HG03460 (cell line): ENCODE data around the gene GPC5.
"Not testable (repeated sequence)": the region's sequence is repeated elsewhere in the genome, so short reads cannot be mapped to it uniquely, and the experiment has no call there.

Experiments used
- ATAC-seq: cut with Tn5 transposase; IDR thresholded peaks from one replicate; pipeline ENCODE4 v1.9.1; 2021; ENCODE audit not compliant: unreplicated experiment

GPC5 gene

DNA sequence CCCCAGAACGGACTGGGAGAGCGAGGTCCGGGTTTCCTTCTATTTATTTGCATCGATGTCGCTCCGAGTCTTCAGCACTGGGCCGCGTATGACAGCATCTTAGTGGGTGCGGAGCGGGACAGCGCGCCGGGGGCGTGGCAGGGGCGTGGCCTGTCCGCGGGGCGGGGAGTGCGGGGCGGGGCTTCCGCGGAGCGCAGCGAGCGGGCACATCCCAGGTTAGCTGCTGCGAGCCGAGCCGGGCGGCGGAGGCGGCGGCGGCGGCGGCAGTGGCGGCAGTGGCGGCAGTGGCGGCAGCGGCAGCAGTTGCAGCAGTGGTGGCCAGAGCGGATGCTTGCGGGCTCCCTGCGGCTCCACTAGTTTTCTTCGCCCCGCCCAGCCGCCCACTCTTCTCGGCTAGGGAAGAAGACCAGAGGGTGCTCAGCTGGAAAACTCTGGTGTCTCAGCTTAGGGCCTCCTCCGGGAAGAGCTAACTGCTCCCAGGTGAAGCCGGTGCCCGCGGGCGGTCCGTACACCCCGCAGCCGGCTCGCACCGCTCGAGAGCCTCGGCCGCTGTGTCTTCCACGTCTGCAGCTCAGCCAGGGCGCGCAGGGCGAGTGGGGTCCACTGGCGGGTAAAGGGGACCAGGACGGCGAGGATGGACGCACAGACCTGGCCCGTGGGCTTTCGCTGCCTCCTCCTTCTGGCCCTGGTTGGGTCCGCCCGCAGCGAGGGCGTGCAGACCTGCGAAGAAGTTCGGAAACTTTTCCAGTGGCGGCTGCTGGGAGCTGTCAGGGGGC lies at the start of gene GPC5:
Gene GPC5, plus strand, starts transcription at position 209 of the 776 bp plus-strand sequence.
- ATAC-seq: peak; percentile 97

DNA sequence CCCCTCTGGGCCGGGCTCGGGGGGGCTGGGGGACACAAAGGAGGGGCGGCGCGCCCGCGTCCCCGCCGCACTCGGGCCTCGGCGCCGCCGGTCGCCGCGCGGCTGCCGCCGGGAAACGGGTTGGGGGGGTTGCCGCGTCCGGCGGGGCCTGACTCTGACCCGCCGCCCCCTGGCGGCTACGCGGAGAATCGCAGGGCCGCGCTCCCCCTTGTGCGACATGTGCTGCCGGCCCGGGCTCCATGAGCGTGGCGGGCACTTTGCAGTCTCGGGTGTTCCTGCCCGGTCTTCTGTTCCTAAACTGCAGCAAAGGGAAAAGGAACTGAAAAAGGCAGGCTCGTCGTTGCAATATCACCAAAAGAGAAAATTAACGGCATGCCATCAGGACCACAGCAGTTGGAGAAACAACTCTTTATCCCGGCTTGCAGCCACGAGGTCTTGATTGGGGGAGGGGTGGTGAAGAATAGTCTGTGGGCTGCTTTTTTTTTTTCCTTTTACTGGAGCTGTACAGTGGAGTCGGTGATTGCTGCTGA lies 49.5 kb upstream of the GPC5 start:
- ATAC-seq: peak; percentile 48

DNA sequence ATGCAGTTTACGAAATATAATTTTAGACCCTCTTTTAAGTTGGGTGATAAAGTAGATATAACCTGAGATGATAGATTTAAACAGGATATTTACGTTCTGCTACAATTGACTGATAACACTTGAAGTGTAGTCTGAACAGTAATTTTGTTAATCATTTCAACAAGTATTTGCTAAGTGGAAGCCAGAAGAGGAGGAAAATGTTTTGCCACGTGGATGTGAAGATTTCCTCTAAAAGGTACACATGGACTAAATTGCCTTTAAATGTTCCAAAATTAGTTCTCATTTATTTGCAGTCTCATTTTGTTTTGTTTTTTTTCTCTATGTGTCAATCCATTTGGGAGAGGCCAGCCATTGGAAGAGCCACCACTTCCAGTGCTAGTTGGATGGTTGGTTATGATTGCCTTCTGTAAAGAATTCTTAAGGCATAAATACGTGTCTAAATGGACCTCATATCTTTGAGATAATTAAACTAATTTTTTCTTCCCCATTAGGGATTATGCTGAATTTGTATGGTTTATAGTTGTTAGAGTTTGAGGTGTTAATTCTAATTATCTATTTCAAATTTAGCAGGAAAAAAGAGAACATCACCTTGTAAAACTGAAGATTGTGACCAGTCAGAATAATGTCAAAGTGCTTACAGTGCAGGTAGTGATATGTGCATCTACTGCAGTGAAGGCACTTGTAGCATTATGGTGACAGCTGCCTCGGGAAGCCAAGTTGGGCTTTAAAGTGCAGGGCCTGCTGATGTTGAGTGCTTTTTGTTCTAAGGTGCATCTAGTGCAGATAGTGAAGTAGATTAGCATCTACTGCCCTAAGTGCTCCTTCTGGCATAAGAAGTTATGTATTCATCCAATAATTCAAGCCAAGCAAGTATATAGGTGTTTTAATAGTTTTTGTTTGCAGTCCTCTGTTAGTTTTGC lies 48.2 kb upstream of the GPC5 start:
- ATAC-seq: no peak

DNA sequence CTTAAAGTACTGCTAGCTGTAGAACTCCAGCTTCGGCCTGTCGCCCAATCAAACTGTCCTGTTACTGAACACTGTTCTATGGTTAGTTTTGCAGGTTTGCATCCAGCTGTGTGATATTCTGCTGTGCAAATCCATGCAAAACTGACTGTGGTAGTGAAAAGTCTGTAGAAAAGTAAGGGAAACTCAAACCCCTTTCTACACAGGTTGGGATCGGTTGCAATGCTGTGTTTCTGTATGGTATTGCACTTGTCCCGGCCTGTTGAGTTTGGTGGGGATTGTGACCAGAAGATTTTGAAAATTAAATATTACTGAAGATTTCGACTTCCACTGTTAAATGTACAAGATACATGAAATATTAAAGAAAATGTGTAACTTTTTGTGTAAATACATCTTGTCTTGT lies 47.3 kb upstream of the GPC5 start:
- no peak for ATAC-seq

DNA sequence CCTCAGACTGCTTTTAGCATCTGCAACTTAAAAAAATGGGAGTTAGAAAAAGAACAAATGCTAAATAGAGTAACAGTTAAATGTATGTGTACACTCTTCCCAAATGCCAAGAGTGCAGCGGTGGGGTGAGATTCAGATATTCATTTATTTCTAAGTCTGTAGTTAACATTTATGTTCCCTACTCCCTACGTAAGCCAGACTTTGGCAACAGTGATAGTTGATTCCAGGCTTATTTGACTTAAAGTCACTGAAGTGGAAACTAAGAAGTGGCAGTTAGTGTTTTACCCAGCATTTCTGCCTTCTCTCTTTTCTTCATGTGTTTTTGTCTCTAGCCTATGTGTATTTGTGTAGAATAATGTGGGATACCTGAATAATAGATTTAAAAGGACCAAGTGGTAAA lies 46.4 kb upstream of the GPC5 start:
- no peak for ATAC-seq

DNA sequence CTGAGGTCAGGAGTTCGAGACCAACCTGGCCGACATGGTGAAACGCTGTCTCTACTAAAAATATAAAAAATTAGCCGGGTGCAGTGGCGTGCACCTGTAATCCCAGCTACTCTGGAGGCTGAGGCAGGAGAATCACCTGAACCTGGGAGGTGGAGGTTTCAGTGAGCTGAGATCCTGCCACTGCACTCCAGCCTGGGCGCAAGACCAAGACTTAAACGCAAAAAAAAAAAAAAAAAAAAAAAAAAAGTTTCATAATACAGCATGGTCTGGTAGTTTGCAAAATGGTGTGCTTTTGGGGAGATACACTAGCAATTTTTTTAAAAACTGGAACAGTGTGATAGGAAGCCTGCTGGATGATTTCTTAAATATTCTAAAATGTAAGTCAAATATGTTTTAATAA lies 45.5 kb upstream of the GPC5 start:
- not testable (repeated sequence) for ATAC-seq

DNA sequence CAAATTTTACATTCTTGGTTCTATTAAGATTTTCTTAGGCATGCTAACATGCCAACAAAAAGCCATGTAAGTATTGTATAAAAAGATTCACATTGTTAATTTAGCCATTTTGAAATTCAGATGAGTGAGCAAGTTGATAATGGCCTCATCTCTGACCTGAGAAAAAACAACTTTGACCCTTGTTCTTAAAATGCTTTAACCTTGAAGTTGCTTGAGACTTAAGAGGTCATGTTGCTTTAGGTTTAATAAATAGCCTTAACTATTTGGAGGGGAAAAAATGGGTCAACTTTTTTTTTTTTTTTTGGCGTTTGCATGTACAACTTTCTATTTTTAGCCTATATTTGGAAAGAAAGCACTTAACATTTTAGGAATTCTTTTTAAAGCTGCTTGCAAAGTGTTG lies 44.9 kb upstream of the GPC5 start:
- ATAC-seq: no peak

DNA sequence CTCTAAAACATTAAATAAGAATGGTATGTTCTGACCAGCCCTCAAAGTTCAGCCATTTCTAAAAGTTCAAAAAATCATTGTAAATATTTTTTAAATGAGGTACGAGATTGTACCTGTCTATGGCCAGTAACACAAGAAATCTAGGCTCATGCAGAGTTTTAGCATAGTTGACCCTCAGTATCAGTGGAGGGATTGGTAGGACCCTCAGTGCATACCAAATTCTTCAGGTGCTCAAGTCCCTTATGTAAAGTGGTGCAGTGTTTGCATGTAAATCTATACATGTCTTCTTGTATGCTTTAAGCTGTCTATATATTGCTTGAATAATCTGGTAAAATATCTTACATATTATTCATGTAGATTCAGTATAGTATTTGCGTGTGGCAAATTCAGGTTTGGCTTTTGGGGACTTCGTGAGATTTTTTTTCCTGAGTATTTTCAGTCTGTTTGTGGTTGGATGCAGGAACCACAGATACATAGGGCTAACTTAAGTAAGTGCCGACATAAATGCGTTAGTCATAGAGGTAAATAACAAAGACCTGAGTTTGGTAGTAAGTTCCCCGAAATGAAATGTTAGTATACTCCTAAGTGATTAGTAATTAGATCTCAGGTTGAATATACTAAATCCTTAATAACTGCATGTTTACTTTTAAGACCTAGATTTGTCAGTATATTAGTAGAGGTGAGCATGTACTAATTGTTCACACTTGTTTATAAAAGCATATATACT lies 43.2 kb upstream of the GPC5 start:
- ATAC-seq: no peak

DNA sequence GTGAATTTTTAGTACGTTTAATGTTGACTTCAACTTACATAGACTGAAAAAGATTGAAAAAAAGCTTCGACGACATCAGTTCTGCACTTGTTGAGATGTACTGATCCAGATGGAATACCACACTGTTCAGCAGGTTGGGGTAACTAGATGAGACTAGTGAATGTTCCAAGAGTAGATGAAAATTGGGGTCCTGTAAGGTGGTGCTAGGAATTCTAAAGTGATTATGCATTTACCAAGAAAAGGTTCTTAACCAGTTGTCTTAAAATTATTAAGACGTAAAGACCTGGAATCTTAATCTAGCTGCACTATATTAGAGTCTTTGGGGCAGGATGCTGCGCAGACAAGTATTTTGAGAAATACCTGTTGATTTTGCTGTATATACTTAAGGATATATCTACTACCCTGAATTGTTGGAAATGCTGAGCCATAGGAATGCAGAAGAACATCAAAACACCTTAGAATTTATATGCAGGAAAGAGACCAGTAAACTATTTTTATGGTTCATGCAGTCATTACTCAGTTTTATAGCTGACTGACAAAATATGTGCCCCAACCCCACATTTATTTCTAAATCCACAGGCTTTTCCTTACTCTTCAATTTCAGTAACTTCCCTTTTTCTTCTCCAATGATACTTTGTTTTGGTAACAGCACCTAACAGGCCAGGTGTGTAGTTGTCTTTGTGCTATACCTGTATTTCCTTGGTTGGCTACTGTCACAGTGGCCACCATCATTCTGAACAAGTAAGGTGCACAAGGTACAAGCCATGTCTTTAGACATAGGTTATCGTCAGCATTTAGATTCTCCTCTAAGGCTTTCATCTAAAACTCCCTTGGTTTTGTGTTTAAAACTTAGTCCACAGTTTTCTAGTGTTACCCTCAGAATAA lies 42.4 kb upstream of the GPC5 start:
- ATAC-seq: no peak

DNA sequence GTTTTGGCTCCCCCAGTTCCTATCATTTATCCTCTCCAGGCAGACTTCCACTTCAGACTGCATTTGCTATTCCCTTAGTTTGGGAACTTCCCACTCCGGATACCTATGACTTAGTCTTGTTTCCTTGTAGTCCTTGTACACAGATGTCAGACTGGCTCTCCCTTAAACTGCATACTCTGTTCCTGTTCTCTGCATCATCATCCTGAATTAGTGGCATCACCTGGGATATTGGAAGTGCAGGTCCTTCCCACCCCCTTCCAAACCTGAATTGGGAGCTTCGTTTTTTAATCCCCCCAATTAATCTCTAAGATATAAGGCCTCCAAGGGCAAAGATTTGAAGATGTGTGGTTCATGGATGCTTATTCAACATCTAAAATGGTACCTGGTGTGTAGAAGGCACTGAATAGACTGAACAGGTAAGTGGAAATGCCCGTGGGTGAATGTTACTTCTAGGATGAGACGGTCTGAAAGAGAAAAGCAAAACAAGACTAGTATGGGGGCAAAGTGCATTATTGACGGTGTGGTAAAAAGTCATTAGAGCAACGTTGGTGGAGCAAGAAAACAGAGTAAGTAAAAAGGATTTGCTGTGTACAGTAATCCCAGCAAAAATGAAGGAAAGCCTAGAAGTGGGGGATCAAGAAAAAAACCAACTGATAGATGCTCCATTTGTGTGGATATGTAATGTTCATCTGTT lies 41.4 kb upstream of the GPC5 start:
- no peak for ATAC-seq

DNA sequence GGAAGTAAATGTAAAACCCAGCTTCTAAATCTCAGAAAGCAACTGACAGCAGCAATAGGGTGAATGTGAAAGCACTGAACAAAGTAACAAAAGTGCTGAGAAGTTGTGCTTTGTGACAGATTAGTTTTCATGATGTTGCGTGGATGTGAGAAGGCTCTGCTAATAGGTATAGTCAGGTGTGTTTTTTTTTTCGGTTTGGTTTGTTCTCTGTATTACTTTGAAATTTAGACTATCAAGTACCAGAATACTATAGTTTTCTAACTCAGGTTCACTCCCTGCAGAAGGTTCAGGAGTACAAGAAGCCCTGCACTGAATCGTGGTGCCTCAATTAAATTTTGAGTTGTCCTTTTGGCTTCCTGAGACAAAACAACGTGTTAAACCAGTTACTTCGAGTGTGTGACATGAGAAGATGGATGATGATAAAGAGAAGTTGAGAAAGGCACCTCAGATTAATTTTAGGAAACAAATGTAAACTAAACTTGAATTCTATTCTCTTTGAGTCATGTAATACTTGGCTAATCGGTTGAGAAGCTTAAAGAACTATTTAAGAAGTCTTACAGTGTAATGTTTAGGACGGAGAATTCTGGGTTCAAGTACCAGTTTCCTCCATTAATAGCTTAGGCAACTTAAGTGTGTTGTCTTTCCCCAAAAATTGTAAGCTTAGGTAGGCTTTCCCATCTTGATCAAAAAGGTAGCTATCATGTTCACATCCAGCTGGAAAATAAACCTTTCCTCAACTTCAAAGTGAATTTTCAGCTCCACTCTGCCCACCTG lies 40.6 kb upstream of the GPC5 start:
- ATAC-seq: no peak

DNA sequence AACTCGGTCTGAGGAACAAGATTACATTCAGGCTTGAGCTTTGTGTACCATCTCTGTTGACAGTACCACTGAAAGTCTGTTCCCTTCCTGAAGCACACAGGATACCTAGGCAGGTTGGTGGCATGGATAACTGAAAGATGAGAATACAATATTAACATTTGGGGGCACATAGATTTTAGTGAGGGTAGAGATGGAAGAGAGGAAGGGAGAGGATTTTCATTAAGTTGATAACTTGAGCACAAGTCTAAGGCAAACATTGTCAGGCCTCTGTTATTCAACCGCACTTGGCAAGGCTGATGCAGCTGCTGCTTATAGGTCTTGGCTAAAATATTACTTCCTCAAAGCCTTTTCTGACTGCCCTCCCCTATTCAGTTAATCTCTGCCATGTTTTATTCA lies 40.0 kb upstream of the GPC5 start:
- no peak for ATAC-seq

DNA sequence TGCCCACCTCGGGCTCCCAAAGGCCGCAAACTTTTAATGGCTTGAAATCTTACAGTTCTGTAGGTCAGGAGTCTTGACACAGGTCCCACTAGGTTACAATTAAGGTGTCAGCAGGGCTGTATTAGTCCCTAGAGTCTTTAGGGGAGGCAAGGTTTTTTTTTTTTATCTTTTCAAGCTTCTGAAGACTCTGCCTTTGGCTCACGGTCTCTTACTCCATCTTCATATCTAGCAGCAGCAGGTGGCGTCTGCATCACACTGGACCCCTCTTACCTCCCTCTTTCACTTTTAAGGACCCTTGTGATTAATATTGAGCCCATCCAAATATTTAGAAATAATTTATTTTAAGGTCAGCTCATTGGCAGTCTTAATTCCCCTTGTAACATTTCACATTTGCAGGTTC lies 39.3 kb upstream of the GPC5 start:
- no peak for ATAC-seq

DNA sequence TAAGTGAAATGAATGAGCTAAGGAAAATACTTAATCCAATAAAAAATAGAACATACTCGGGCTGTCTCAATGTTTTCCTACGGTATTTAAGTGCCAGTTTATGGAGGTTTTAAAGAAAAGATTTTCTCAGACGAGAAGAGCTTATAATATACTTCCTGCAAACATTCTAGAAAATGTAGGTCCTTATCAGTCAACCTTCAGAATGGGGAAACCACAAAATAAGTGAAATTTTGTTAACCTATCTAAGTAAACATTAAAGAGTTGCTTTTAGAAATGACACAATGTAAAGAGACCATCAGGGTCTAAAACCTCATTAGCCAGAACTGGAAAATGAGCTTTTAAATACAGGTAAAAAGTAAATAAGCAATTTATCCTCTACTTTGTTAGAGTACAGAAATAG lies 38.8 kb upstream of the GPC5 start:
- ATAC-seq: no peak

DNA sequence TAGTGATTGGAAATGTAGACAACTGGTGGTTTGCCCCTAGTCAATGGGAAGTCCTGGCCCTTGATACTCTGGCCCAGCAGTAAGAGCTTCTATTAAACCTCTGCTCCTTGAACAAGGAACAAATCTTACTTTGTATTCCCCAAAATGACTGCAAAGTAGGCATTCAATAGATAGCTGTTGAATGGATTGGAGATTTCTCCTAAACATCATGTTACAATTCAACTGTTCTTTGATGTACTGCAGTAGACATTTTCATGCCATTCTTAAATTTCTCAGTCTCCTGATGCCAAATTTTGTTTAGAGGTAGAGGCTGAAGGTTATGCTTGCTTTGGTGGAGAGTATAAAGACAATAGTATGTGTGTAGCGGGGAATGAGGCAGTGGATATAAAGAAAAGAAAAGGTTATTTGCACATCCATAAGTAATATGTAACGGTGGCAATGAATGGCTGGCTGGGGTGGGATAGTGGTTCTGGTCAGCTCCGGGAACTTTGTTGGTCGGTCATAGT lies 38.1 kb upstream of the GPC5 start:
- no peak for ATAC-seq

DNA sequence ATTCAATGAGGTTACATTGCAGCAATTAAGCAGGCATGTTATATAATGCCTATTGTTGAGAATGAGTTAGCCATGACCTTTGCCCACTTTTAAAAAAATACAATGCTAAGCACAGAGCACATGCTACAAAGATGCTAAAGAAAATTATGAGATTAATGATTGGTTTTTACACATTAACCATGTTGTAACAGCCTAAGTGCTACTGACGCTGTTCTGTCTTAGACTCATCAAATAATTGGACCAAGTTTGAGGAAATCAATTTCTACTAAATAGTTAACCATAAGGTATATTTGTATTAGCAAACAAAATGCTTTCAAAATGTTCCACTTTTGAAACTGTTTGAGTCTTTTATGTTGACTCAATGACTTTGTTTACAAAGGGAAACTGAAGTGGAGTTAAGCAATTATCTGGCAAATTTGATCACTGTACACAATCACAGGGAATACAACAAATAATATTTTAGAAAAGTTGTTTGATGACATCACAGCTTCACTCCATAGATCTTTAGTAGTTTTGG lies 36.6 kb upstream of the GPC5 start:
- ATAC-seq: no peak

DNA sequence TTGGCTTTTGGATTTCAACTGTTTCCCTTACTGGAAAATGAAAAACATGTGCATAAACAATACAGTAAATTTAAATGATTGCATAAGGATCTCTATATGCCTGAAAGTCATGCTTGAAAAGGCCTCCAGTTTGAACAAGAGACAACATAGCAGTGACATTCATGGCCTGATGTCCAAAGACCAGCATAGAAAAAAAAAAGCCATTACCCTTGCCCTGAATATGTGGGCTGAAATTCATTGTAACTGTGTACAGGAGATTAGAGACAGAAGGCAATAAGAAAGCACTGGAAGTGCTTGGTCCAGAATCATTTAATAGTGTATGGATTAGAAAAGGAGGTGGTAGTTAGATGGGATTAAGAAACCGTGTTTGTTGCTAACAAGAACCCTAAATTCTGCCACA lies 35.5 kb upstream of the GPC5 start:
- ATAC-seq: no peak

DNA sequence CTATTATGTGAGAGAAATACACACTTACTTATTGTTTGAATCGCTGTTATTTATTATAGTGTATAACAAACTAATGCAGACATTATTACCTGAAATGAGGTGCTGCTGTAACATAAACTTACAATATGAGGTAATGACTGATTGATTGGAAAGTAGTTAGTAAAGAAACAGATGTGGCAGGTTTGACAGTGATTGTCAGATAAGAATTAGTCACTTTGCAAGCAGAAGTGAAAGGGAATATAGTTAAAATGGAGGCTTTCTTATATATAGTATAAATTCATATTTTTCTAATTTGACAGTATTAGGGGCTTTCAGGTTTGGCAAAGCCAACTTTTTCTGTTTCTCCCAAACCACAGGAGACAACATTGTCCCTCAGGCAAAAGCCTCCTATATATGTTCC lies 30.3 kb upstream of the GPC5 start:
- ATAC-seq: no peak
